ENCODE measurements around the gene ARL6IP4.

ARL6IP4 gene

DNA sequence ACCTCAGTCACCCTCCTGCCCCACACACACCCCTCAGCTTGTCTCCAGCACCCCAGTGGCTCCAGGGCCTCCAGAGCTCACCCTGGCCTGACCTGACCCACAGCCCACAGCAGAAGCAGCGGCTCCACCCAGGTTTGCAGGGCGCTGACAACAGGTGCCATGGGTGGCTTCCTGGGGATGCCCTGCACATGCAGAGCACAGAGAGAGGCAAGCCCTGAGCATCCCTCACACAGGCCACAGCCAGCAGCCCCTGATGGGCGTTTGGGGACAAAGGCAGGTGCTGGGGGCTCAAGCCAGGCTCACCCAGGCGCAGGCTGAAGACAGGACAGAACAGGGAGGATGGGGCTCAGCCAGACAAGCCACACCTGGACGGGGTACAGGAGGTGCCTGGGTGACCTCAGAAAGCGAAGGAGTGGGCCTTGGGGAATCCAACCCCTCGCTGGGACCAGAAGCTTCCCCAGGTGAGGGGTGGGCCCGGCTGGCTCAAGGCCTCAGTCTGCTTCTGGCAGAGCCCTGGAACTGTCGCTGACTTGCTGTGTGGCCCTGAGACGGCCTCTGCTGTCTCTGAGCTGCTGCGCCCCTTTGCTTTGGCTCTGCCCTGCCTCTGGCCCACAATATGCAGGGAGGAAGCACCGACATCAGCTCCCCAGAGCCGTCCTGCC lies 10.6 kb downstream of the ARL6IP4 start:
- DNase-seq (ENCODE audit: low spot score), result no peak

- no peak for DNase-seq (ENCODE audit: low spot score)
These were observed 11.3 kb downstream of the ARL6IP4 start for GRCh38 chr12:122991623-122992275.

DNA sequence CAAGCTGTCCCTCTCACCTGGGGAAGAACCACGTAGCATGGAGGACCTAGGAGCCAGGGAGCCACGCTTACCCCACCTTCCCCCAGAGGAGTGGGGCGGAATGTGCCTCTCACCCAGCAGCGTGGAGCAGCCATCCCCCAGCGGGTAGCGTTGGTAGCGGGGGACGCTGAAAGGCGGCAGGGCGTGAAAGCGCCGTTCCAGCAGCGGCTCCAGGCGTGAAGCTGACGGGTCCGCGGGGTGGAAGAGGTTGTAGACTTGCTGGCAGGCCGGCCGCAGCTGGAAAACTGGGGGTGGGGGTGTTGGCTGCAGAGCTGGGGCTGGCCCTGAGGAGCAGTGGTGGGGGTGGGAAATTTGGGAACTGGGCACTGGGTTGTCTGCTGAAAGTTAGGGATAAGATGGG lies 11.9 kb downstream of the ARL6IP4 start:
- no peak for DNase-seq (ENCODE audit: low spot score)

GRCh38 chr12:122994140-122994675 lies 13.7 kb downstream of the ARL6IP4 start:
- DNase-seq (ENCODE audit: low spot score), result no peak

DNA sequence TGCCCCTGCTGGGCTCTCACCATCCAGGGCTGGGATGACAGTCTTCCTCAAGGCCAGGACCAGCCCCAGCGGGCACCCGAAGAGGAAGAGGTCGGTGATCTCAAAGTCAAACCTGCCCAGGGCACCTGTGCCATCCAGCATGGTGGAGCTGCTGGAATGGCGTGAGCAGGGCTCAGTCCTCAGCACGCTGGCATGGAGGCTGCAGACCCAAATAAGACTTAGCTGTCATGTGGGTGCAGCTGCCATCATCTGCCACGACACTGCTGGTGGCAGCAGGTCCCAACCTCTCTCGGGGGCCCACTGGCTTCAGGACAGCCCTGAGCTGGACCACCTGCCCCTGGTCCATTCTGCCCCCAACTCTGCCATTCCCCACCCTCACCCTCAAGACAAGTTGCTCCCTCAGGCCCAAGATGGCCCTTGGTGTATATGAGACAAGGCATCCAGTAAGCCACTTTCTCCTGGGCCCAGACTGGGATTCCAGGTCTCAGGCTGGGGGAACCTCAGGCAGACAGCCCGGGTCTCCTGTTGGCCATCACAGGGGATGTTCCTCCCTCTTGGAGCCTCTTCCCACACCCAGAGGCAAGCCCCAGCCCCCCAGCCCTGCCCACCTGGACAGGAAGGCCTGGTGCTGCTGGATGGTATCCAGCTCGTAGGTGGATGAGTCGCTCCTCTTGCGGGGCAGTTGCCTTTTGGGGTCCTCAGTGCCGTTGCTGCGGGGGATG lies 14.5 kb downstream of the ARL6IP4 start:
- no peak for DNase-seq (ENCODE audit: low spot score)

- DNase-seq (ENCODE audit: low spot score), result no peak
These were observed 15.2 kb downstream of the ARL6IP4 start for GRCh38 chr12:122995503-122996187.

DNA sequence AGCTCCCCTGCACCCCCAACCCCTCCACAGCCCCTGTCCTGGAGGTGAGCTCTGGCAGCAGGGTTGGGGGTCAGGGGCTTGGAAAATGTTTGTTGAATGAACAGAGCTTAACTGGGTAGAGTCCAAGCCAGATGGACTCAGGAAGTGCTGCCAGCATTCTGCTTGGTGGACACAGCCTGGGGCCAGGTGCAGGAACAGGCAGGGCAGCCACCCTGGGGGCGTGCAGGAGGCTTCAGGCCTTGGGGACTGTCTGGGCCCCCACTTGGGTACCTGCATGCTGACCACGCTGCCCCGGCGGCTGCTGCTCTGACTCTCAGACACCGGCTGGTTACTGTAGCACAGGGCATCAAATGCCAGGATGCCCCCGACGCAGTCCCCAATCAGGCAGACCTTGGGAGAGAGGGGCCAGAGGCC lies 15.7 kb downstream of the ARL6IP4 start:
- DNase-seq (ENCODE audit: low spot score), result no peak

- DNase-seq (ENCODE audit: low spot score), result no peak
These were observed 16.3 kb downstream of the ARL6IP4 start for GRCh38 chr12:122996621-122997342.

DNA sequence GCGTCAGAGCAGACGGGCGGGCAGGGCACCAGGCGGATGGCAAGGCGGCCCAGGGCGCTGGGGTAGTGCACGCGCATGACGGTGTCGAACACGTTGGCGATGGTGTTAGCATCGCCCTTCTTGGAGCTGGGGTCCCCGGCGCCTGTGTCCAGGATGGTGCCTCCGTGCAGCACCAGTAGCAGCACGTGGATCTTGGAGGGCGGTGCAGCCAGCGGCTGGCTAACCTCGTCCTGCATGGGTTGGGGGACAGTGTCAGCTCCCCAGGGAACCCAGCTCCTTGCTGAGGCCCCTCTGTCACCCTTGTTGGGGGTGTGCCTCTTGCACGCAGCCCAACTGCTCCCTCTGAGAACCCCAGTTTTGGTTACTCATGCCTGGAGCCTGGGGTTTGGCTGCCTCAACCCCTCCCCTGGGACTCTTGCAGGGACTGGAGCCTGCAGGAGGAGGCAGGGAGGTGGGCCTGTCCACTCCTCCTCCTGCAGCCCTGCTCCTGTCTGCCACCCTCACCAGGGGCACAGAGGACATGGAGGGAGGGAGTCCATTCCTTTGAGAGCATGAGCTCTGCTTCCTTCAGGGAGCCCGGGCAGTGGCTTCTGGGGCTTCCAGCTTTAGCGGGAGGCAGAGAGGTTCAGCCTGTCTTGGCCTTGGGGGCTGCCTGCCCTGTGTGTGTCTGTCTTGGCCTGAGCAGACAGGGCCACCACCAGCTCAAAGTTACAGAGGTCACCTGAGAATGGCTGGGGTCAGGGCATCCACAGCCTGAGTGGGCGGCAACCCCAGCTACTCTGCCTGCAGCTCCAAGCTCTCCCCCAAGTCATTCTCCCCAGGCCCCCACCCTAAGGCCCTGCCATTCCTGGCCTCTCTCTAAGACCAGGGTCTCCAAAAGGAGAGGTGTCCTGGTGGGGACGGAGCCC lies 17.1 kb downstream of the ARL6IP4 start:
- no peak for DNase-seq (ENCODE audit: low spot score)

DNA sequence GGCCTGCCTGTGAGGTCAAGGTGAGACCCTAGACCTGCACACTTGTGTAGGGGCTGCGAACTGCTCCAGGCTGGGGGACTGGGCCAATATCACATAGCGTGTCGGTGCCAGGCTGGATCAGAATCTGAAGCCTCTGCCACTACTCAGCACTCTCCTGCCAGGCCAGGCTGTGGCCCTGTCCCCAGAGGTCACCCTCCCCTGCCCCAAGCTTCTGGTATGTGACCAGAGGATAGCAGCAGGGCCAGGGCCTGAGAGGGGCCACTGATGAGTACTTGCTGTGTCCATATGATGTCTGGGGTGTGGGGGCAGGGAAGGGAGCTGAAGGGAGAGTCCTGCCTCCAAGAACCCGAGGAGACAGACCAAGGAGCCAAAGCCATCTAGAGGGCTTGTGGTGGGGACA lies 17.8 kb downstream of the ARL6IP4 start:
- no peak for DNase-seq (ENCODE audit: low spot score)

DNA sequence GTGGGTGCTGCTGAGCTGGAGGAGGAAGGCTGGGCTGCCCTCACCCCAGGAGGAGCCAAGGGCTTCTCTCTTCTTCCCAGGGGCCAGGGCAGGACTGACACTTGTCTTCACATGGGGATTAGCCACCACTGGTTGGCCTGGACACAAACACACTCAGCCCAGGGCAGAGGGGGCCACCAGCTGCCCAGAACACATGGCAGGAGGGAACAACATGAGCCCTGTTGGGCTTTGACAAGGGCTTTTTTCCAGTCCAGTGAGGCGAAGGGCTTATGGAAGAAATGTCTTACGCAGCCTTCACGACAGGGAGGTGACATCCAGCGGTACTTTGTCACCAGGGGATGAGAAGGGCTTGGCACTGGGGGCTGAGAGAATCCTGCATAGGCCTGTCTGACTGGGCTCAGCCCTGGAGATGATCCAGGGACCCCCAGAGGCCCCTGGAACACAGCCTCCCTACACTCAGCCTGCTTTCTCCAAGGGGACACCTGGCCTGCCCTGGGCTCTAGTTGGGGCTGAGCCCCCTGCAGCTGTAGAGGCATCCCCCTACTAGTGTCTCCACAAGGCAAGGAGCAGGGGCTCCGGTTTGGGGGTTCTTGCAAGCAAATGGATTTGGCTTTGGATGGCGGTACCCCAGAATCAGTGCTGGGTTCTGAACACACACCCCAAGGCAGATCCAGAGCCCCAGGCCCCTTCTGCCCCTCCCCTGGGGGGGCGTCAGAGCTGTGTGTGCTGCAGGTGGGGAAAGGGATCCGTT lies 18.9 kb downstream of the ARL6IP4 start:
- DNase-seq (ENCODE audit: low spot score), result no peak

GRCh38 chr12:122999986-123000420 lies 19.5 kb downstream of the ARL6IP4 start:
- no peak for DNase-seq (ENCODE audit: low spot score)

DNA sequence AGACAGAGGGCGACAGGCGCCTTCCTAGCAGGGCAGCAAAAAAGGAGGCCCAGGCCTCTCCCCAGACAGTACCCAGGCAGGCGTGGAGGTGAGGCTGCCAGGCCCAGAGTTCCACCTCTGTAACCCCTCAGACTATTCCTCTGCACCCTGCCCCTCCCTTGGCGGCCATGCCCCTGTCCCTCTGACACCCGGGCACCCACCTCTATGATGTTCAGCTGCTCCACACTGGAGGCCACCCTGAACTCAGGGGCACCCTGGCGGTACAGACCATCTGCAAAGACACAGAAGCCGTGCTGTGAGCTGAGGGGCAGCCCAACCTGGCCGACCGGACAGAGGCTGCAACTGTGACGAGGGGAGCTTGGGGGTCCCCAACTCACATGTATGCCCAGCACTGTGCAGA lies 20.1 kb downstream of the ARL6IP4 start:
- no peak for DNase-seq (ENCODE audit: low spot score)

- DNase-seq (ENCODE audit: low spot score), result no peak
These were observed 21.0 kb downstream of the ARL6IP4 start for GRCh38 chr12:123001464-123001863.

GRCh38 chr12:123003257-123003656 lies 22.8 kb downstream of the ARL6IP4 start:
- no peak for DNase-seq (ENCODE audit: low spot score)

DNA sequence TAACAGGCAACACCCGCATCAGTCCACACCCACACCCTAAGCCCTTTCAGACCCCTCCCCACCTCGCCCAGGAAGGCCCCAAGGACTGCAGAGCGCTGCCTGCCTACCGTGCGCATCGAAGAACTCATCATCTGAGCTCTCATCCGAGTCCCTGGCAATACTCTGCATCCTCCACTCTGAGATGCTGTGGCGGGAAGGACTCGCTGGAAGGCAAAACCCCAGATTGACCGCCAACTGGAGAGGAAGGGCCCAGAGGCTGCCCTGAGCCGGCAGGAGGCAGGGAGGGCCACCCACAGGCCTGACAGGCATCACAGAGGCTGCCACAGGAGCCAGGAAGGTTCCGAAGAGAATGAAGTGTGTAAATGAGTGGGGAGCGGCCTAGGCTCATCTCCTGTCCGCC lies 23.8 kb downstream of the ARL6IP4 start:
- no peak for DNase-seq (ENCODE audit: low spot score)

DNA sequence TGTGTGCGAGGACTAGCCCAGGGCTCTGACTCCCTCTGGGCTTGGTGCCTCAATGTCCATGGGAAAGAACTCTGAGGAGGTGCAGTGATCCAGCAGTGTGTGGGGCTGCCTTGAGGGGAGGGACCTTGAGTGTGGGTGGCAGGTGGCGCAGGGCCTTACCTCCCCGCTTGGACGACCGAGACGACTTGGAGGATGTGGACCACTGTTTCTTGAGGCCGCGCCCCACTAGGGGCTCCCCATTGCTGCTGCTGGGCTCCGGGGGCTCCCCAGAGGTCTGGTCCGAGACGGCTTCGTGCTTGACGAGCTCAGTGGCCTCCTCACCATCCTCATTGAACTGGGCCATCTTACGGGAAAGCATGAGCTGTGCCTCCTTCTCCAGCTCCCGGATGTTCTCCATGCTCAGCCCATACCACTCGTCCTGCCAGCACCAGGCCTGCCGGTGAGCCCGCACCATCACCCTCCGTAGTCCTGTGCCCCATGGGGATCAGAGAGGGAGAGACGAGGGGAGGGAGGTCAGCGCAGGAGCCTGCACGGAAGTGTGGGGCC lies 24.7 kb downstream of the ARL6IP4 start:
- DNase-seq (ENCODE audit: low spot score), result no peak

GRCh38 chr12:123006977-123007376 lies 26.5 kb downstream of the ARL6IP4 start:
- no peak for DNase-seq (ENCODE audit: low spot score)

DNA sequence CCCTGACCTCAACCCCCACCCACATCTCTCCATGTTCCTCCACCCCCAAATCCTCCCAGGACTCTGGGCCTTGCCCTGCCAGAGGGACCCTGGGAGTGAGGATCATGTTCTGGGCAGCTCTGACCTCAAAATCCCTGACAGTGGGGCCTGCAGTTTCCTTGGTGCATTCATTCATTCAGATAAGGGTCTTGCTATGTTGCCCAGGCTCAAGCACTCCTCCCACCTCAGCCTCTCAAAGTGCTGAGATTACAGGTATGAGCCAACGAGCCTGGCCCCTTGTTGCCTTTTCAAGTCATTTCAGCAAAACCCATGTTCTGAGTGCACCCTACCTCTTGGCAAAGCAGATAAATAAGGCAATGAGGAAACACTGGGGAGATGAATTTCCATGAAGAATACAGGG lies 29.6 kb downstream of the ARL6IP4 start:
- no peak for DNase-seq (ENCODE audit: low spot score)

GRCh38 chr12:123010681-123011080 lies 30.2 kb downstream of the ARL6IP4 start:
- no peak for DNase-seq (ENCODE audit: low spot score)

All from activated CD4-positive, alpha-beta T cell treated with anti-CD3 and anti-CD28 coated beads, Interleukin-2, Interleukin-4, amounts not matched to agents 100 ng/mL and 50 ng/mL, durations not matched to agents 16 hours and 8 hours (primary cell).